Epithelial cell of esophagus (primary cell): ENCODE measurements around the gene ETFB.

Experiments used
- DNase-seq: peaks from one replicate; pipeline ENCODE4 v3.0.0; 2010; ENCODE audit warnings: low read depth
- H3K4me3 ChIP-seq: 2 replicates; pipeline ENCODE4 v1.5.1; 2011; ENCODE audit warnings: mild to moderate bottlenecking, low read length, control low read depth
- TF ChIP-seq, protein P1 (sequence below): IDR thresholded peaks from 2 replicates; pipeline ENCODE4 v1.5.1; 2011; ENCODE audit warnings: low read depth, mild to moderate bottlenecking, low read length, control low read depth, inconsistent platforms; ENCODE audit not compliant: insufficient read depth; ENCODE audit errors: missing control alignments

Gene ETFB

DNA sequence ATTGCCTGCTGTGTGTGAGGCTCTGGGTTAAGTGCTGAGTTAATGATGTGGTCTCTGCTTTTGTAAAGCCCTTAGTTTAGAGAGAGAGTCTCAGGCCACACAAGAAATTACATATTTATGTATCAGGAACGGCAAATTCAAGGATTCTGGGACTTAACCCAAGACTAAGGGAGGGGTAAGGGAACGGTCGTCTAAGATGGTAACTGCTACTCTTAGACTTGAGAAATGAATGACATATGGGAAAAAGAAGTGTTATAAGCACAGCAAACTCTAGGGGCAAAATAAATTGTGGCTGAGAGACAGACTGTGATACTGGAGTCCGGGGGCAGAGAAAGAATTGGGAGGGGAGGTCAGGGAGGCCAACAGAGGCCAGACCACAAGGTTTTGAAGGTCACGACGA lies 34.5 kb downstream of the ETFB start:
- TF ChIP-seq, protein P1, sequence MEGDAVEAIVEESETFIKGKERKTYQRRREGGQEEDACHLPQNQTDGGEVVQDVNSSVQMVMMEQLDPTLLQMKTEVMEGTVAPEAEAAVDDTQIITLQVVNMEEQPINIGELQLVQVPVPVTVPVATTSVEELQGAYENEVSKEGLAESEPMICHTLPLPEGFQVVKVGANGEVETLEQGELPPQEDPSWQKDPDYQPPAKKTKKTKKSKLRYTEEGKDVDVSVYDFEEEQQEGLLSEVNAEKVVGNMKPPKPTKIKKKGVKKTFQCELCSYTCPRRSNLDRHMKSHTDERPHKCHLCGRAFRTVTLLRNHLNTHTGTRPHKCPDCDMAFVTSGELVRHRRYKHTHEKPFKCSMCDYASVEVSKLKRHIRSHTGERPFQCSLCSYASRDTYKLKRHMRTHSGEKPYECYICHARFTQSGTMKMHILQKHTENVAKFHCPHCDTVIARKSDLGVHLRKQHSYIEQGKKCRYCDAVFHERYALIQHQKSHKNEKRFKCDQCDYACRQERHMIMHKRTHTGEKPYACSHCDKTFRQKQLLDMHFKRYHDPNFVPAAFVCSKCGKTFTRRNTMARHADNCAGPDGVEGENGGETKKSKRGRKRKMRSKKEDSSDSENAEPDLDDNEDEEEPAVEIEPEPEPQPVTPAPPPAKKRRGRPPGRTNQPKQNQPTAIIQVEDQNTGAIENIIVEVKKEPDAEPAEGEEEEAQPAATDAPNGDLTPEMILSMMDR: no peak

DNA sequence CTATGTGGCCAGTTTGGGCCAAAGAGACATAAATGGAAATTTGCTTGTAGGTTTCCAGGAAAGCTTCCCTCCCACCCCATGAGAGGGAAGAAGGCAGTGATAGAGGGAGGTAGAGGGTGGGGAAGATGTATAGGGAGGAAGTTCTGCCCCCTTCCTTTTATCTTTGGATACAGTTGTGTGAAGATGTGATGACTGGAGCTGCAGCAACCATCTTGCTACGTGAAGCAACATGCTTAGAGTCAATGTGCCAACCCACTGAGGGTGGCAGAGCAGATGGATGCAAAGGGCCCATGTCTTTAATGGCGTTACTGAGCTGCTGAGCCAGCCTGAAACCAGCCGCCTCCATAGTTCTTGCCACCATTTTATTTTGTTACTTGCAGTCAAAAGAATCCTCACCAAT lies 35.0 kb downstream of the ETFB start:
- DNase-seq: no peak
- TF ChIP-seq, protein P1: no peak
- H3K4me3 ChIP-seq: no peak overlapping the region

More for the DNA sequence above, 34.5 kb downstream of the ETFB start:
- DNase-seq: no peak
- no peak overlapping the region for H3K4me3 ChIP-seq

DNA sequence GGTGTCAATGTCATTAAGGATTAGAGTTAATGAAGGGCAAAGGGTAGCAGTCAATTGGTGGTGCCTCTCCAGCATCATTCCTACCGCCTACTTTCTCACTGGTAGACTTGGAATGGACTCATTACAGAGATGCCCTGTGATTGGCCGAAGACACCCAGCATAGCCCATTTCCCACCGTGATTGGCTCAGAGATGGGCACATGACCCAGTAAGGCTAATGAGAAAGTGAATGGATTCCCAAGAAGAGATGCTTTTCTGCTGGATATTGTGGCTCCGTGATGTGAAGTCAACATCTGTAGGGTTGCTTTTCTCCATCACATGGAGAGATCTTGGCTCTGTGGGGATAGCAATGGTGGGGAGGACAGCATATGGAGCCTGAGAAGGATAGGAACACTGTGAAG lies 35.8 kb downstream of the ETFB start:
- TF ChIP-seq, protein P1: no peak
- H3K4me3 ChIP-seq: no peak overlapping the region
- DNase-seq: no peak

DNA sequence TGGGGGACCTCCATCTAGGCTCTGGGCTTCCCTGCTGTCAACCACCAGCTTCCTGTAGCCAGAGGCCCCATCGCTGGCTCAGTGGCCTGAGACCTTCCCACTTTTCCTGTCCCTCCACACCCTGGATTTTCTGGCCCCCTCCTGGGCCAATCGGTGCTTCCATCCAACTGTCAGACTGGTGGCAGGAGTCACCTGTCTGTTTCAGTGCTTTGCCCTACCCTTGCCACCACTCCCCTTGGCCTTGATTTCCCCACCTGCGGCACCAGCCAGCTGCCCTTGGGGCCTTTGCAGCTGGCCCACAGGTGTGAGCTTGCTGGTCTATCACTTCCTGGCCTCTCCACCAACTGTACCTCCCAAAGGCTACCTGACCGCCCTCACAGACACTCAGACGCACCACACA lies 36.8 kb downstream of the ETFB start:
- TF ChIP-seq, protein P1: no peak
- no peak overlapping the region for H3K4me3 ChIP-seq
- DNase-seq: no peak

DNA sequence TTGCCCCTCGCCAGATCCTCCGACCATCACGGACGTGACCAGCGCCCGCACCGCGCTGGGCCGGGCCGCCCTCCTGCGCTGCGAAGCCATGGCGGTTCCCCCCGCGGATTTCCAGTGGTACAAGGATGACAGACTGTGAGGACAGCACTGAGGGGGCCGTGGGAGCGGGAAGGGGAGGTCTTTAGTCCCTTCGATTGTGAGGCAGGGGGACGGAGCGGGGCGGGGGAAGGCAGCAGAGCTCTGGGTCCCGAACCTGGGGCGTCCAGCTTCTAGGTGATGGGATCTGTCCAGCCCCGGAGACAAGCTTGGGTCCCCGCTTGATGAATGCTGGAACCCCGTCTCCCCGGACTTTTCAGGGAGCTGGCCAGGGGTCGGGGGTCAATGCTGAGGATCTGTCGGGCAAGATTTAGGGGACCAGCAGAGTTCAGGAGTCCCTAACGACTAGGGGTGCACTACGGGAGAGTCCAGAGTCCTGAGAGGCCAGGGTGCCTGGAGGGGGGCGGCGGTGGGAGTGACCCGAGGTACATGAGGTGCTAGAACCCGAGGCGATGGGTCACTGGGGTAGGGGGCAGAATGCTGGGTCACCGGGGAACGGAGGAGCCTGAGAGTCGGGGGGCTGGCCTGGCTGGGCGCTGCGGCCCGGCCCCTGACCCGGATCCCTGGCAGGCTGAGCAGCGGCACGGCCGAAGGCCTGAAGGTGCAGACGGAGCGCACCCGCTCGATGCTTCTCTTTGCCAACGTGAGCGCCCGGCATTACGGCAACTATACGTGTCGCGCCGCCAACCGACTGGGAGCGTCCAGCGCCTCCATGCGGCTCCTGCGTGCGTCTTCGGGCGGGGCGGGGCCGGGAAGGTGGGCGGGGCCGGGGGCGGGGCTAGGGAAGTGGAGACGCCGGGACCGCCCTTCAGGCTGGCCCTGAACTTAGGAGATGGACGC lies 38.9 kb downstream of the ETFB start:
- peak overlapping the region; percentile 11 for H3K4me3 ChIP-seq
- peak; percentile 44 for DNase-seq
- TF ChIP-seq, protein P1: no peak

DNA sequence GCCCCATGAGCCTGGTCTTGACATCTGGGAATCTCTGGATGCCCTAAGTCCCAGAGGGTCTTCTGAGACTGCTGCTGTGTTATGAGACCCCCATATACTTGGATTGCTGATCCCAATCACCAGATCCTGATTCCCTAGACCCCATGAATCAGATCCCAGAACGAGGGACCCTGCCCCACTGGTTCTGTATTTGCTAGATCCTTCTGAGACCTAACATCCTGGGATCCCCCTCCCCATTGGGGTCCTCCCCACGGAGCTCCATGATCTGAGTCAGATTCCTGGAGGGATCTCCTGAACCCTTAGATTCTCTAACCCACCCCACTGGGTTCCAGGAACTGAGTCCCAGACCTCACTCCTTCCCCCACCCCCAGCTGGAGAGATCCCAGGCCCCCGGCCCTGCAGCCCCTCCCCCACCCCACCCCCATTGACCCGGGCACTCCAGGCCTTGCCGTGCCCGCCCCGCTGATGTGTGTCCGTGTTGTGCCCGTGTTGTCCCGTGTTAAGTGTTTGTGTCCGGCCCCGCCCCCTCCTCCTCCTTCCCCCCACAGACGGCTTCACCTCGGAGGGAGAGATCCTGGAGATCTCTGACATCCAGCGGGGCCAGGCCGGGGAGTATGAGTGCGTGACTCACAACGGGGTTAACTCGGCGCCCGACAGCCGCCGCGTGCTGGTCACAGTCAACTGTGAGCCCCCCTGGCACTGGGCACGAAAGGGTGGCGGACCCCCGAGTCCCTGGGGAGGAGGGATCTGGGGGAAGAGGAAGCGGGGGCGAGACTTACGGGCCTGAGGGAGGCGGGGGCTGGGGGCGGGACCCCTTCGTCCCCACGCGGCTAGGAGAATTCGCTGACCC lies 39.7 kb downstream of the ETFB start:
- H3K4me3 ChIP-seq: no peak overlapping the region
- no peak for DNase-seq
- TF ChIP-seq, protein P1: no peak
